ENCODE measurements around the gene PAPOLA.

The PAPOLA gene

DNA sequence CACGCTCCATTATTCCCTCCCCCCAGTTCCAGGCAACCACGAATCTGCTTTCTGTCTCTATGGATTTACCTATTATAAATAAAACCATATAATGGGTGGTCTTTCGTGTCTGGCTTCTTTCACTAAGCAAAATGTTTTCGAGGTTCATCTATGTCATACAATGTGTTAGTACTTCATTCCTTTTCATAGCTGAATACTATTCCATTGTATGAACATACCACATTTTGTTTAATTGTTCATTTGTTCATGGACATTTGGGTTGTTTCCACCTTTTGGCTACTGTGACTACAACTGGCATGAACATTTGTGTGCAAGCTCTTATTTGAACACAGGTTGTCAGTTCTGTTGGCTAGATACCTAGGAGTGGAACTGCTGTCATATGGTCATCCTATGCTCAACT, 12.9 kb upstream of the PAPOLA start:
- H3K27ac ChIP-seq = no peak overlapping the region
- no peak for TF ChIP-seq ZFX (IDR thresholded peaks at IDR 0.05)
- TF ChIP-seq, protein P1, sequence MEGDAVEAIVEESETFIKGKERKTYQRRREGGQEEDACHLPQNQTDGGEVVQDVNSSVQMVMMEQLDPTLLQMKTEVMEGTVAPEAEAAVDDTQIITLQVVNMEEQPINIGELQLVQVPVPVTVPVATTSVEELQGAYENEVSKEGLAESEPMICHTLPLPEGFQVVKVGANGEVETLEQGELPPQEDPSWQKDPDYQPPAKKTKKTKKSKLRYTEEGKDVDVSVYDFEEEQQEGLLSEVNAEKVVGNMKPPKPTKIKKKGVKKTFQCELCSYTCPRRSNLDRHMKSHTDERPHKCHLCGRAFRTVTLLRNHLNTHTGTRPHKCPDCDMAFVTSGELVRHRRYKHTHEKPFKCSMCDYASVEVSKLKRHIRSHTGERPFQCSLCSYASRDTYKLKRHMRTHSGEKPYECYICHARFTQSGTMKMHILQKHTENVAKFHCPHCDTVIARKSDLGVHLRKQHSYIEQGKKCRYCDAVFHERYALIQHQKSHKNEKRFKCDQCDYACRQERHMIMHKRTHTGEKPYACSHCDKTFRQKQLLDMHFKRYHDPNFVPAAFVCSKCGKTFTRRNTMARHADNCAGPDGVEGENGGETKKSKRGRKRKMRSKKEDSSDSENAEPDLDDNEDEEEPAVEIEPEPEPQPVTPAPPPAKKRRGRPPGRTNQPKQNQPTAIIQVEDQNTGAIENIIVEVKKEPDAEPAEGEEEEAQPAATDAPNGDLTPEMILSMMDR (conservative IDR thresholded peaks at IDR 0.05) = no peak

DNA sequence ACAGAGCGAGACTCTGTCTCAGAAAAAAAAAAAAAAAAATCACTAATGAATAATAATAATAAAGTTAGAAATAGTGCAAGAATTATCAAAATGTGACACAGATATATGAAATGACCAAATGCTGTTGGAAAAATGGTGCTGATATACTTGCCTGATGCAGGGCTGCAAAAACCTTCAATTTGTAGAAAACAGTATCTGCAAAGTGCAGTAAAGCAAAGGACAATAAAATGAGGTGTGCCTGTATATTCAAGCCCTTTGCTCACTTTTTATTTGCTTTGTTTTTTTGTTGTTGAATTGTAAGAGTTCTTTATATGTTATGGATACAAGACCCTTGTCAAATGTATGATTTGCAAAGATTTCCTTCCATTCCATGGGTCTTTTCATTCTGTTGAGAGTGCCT, 9.0 kb upstream of the PAPOLA start:
- TF ChIP-seq, protein P1 (conservative IDR thresholded peaks at IDR 0.05) = no peak
- no peak for TF ChIP-seq ZFX (IDR thresholded peaks at IDR 0.05)
- no peak overlapping the region for H3K27ac ChIP-seq

DNA sequence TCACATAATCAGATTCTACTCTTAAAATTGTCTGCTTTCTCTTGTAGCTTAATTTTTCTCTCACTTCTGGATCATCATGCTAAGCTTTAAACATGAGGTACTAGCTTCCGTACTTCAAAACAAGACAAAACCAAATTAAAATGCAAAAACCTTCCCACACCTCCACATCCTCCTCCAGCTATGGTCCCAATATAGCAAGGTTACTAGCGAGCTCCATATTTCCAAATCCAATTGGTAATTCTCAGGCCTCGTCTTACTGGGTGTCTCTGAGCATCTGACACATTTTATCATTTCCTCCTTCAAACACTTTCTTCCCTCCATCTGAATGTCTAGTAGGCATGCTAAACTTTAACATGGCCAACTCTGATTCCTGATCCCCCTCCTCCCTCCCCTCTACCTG, 7.9 kb upstream of the PAPOLA start:
- TF ChIP-seq ZFX (IDR thresholded peaks at IDR 0.05) = no peak
- TF ChIP-seq, protein P1 (conservative IDR thresholded peaks at IDR 0.05) = no peak
- H3K27ac ChIP-seq = no peak overlapping the region

DNA sequence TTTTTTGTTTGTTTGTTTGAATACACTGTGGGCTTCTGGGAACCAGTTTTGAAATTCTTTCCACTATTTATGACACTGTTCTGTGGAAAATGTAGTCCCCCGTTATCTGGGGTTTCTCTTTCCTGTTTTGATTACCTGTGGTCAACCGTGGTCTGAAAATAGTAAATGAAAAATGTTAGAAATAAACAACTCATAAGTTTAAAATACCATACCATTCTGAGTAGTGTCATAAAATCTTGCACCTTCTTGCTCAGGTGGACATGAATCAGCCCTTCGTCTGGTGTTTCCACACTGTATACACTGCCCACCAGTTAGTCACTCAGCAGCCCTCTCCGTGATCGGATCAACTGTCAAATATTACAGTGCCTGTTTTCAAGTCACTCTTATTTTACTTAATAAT, 5.1 kb upstream of the PAPOLA start:
- H3K27ac ChIP-seq = no peak overlapping the region

DNA sequence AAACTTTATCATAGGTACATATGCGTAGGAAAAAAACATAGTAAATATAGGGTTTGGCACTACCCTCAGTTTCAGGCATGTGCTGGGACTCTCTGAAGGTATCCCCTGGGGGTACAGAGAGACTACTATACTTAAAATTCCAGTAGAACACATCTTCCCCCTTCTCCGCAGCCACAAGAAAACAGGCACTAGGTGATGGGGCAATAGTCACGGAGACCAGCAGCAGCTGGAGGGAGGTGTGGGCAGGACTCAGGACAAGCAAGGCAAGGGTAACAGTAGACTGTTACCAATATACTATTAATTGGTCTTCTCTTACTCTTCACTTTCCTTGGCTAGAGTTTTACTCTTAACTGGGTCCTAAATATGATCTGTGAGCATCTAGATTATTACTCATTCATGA, 4.6 kb upstream of the PAPOLA start:
- no peak overlapping the region for H3K27ac ChIP-seq
- no peak for TF ChIP-seq ZFX (IDR thresholded peaks at IDR 0.05)
- TF ChIP-seq, protein P1 (conservative IDR thresholded peaks at IDR 0.05) = no peak

More for the DNA sequence above, 5.1 kb upstream of the PAPOLA start:
- no peak for TF ChIP-seq ZFX (IDR thresholded peaks at IDR 0.05)
- TF ChIP-seq, protein P1 (conservative IDR thresholded peaks at IDR 0.05) = no peak

DNA sequence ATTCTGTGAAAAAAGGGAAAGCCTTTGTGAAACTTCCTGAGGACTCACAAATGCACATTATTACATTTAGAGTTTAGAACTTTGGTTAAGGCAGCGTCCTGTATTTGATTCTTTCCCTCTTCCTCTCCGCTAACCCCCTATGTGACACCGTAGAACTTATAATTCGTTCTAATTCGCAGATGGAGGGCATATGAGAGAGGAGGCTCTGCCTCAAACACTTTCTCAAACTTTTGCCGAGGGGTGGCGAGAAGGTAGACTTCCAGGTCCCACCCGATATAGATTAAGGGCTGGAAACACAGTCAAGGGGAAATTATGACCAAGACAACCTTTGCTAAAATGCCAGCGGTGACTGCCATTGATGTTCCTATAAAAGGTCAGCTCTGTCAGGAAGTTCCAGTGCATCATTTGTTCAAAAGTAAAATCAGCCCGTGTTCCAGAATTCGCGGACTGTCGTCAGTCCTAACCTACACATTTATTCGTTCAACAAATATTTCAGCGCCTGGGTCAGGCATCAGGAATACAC, 904 bp upstream of the PAPOLA start:
- peak overlapping the region; percentile 96 for H3K27ac ChIP-seq

DNA sequence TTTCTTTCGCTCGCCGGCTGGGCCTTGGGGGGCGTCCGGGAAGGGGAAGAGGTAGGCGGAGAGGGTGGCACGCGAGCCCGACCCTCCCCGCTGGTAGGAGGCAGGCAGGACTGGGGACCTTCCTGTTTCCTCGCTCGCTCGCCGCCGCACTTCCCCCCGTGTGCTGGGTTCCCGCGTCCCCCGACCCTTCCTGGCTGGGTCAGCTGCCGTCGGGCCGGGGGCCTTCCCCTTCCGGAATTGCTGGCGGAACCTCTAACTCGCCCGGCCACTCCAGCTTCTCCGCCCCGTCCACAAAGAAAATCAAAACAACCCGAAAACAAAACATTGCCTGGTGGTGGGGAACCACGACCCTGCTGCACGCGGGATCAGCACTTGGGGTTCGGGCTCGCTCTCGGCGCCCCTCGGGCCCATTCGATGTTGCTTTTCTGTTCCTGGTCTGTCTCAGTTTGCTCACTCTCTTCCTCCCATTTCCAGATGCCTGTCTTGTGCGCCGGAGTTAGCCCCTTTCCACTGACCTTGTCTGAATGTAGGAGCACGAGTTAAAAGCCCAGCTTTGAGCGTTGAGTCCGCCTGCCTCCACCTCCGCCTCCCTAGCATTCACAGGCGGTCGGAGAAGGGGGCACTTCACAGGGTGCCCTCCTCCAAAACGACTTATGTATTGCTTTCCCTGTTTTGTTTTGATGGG, 581 bp downstream of the PAPOLA start:
- peak overlapping the region; percentile 96 for H3K27ac ChIP-seq
- TF ChIP-seq, protein P1 (conservative IDR thresholded peaks at IDR 0.05) = no peak
- no peak for TF ChIP-seq ZFX (IDR thresholded peaks at IDR 0.05)

More for the DNA sequence above, 904 bp upstream of the PAPOLA start:
- TF ChIP-seq ZFX (IDR thresholded peaks at IDR 0.05) = no peak
- TF ChIP-seq, protein P1 (conservative IDR thresholded peaks at IDR 0.05) = no peak

Measured in C4-2B (cell line).